K562 (cell line): ENCODE data around the gene XKR7. TPM values are rescaled to one million over a fixed set of nuclear protein-coding genes. Genes with fewer than 3 reads are reported as not detected.

Experiments used
- ARID4B ChIP-seq: sonication (generic); formaldehyde crosslinking; IDR thresholded peaks from 2 replicates; pipeline ENCODE4 v1.8.0; 2022; ENCODE audit warnings: mild to moderate bottlenecking, missing genetic modification reagents
- CREB1 ChIP-seq, 2 experiments: sonication (generic) in 1 of 2; formaldehyde crosslinking in 1 of 2; IDR thresholded peaks; 2 replicates each; pipeline versions ENCODE4 v1.6.1 to v1.8.0; 2012 to 2022; ENCODE audit warnings: inconsistent platforms in 1 of 2, mild to moderate bottlenecking in 1 of 2, missing genetic modification reagents in 1 of 2, moderate library complexity in 1 of 2
- ESRRA ChIP-seq: fragments of 450-650 bp; IDR thresholded peaks from 2 replicates; pipeline ENCODE4 v1.6.1; 2014; ENCODE audit warnings: low read depth, mild to moderate bottlenecking, moderate library complexity, borderline replicate concordance
- FOXM1 ChIP-seq, 2 experiments: fragments of 450-650 bp in 1 of 2; sonication (generic) in 1 of 2; formaldehyde crosslinking in 1 of 2; IDR thresholded peaks; 2 replicates each; pipeline versions ENCODE4 v1.6.1 to v1.9.0; 2017 to 2022; ENCODE audit warnings: low read depth in 2 of 2, mild to moderate bottlenecking in 2 of 2, missing genetic modification reagents in 1 of 2, moderate library complexity in 1 of 2
- POLR3G ChIP-seq: IDR thresholded peaks from 2 replicates; pipeline ENCODE4 v1.6.1; 2011; ENCODE audit not compliant: insufficient read length, insufficient replicate concordance; ENCODE audit errors: extremely low read depth
- RBBP5 ChIP-seq: fragments of 200-600 bp; sonication (generic); IDR thresholded peaks from 2 replicates; pipeline ENCODE4 v1.6.1; 2012; ENCODE audit warnings: borderline replicate concordance, mild to moderate bottlenecking, low read length, control low read depth, inconsistent platforms; ENCODE audit not compliant: insufficient read depth, poor library complexity, severe bottlenecking
- RFX5 ChIP-seq: IDR thresholded peaks from 2 replicates; pipeline ENCODE4 v1.6.1; 2011; ENCODE audit warnings: low read depth, mild to moderate bottlenecking, improper control_type of control experiment, low read length
- STAT5A ChIP-seq: IDR thresholded peaks from 2 replicates; pipeline ENCODE4 v1.6.1; 2012; ENCODE audit warnings: low read length, inconsistent platforms, borderline replicate concordance
- ZBTB33 ChIP-seq: sonication (generic); formaldehyde crosslinking; IDR thresholded peaks from 2 replicates; pipeline ENCODE4 v1.8.1; 2023; ENCODE audit warnings: mild to moderate bottlenecking, missing genetic modification reagents
- ZMIZ1 ChIP-seq, 2 experiments: fragments of 150-350 bp in 1 of 2; IDR thresholded peaks; 2 replicates each; pipeline ENCODE4 v1.6.1; 2012 to 2016; ENCODE audit warnings: low read depth in 2 of 2, low read length in 2 of 2, mild to moderate bottlenecking in 1 of 2, moderate library complexity in 1 of 2
- ZNF24 ChIP-seq: fragments of 450-650 bp; IDR thresholded peaks from 2 replicates; pipeline ENCODE4 v1.6.1; 2016
- ZNF3 ChIP-seq: fragments of 250-450 bp; sonication (Bioruptor Pico); IDR thresholded peaks from 2 replicates; pipeline ENCODE4 v1.5.0; 2021; ENCODE audit warnings: mild to moderate bottlenecking, moderate library complexity
- ZNF316 ChIP-seq: fragments of 450-650 bp; IDR thresholded peaks from 2 replicates; pipeline ENCODE4 v1.6.1; 2016
- ZNF512 ChIP-seq: IDR thresholded peaks from 2 replicates; pipeline ENCODE4 v1.6.1; 2016; ENCODE audit warnings: missing genetic modification characterization, missing compliant biosample characterization
- polyA plus RNA-seq, 8 experiments: library from polyadenylated mRNA; depleted of rRNA in 4 of 8; stranded (reverse) in 5 of 8; unstranded in 3 of 8; fragments of >200 nt; fragmentation: Nextera tagmentation in 2 of 8; fragmentation: Illumina TruSeq in 1 of 8; extraction: Ambion mirVana in 2 of 8; extraction: Trizol in 1 of 8; gene quantifications; 2 replicates each; pipeline versions ENCODE4 v1.2.1 to v1.2.3, GENCODE V29; 2011 to 2014; ENCODE audit warnings: inconsistent platforms in 1 of 8, missing spikeins in 1 of 8
- total RNA-seq, 7 experiments: library from RNA; depleted of rRNA in 6 of 7; stranded (reverse); fragments of >200 nt in 6 of 7; fragmentation: Illumina TruSeq in 2 of 7; extraction: Trizol in 2 of 7; gene quantifications; 2 replicates each; pipeline versions ENCODE4 v1.2.1 to v1.2.3, GENCODE V29; 2011 to 2021; ENCODE audit warnings: low replicate concordance in 1 of 7

XKR7 gene
- total and polyA plus RNA-seq, 9 of the 15 experiments (the other 6 are each of a cell fraction or from before 2014, with no cell fraction given): 0.02 TPM; not detected in 8

- TF ChIP-seq ZMIZ1 (IDR thresholded peaks at IDR 0.05; ENCODE audit: low read depth in 2 of 2, low read length in 2 of 2) (peak in 1 of 2 experiments; percentile 92; a peak in 2 of 4 replicates), POLR3G (no peak), RFX5 (no peak), RBBP5 (peak; percentile 45), ZNF316 (0 out of 2 replicates have a peak, but pooled peaks have one; percentile 4), STAT5A (peak; percentile 82), ESRRA (no peak), ZBTB33 (CRISPR knock-in tag) (no peak), ZNF24 (no peak), ARID4B (CRISPR knock-in tag) (peak; percentile 53; the same call in 1 of the 2 replicates), ZNF512 (no peak), FOXM1 (IDR thresholded peaks at IDR 0.05; ENCODE audit: low read depth) (peak; percentile 41; the same call in 1 of the 2 replicates), FOXM1 (CRISPR knock-in tag; IDR thresholded peaks at IDR 0.05; ENCODE audit: low read depth) (no peak), ZNF3 (no peak), CREB1 (IDR thresholded peaks at IDR 0.05) (no peak), CREB1 (CRISPR knock-in tag; IDR thresholded peaks at IDR 0.05) (no peak)
Observed at GRCh38 chr20:31949877-31950646, 17.9 kb upstream of the XKR7 start (continued).
